HepG2 (cell line): Measurements from ENCODE around the gene DPP3. TPM values are rescaled to one million over a fixed set of nuclear protein-coding genes. Genes with fewer than 3 reads are reported as not detected.

Source experiments
- ATM ChIP-seq: fragments of 450-650 bp; IDR thresholded peaks from 2 replicates; pipeline ENCODE4 v1.7.1; 2017; ENCODE audit warnings: mild to moderate bottlenecking, borderline replicate concordance
- CENPT ChIP-seq: sonication (generic); formaldehyde crosslinking; IDR thresholded peaks from 2 replicates; pipeline ENCODE4 v1.8.0; 2022; ENCODE audit warnings: low read depth, mild to moderate bottlenecking, moderate library complexity, missing genetic modification reagents
- GLI4 ChIP-seq: sonication (generic); formaldehyde crosslinking; IDR thresholded peaks from 2 replicates; pipeline ENCODE4 v1.5.1; 2020; ENCODE audit warnings: missing genetic modification reagents, mild to moderate bottlenecking, moderate library complexity, borderline replicate concordance
- HBP1 ChIP-seq: IDR thresholded peaks from 2 replicates; pipeline ENCODE4 v1.6.1; 2016; ENCODE audit warnings: low read depth, control low read depth
- MAZ ChIP-seq, 2 experiments: sonication (generic) in 1 of 2; formaldehyde crosslinking in 1 of 2; IDR thresholded peaks; 2 replicates each; pipeline versions ENCODE4 v1.5.0 to v1.6.1; 2012 to 2020; ENCODE audit warnings: low read depth in 2 of 2, mild to moderate bottlenecking in 2 of 2, borderline replicate concordance in 1 of 2, improper control_type of control experiment in 1 of 2, low read length in 1 of 2, missing genetic modification reagents in 1 of 2, moderate library complexity in 1 of 2
- NCOA5 ChIP-seq: sonication (generic); formaldehyde crosslinking; IDR thresholded peaks from 2 replicates; pipeline ENCODE4 v1.4.0; 2020; ENCODE audit warnings: missing genetic modification reagents
- NR2F2 ChIP-seq: IDR thresholded peaks from 2 replicates; pipeline ENCODE4 v1.6.1; 2012; ENCODE audit warnings: low read depth, inconsistent platforms, borderline replicate concordance
- PHF5A ChIP-seq: IDR thresholded peaks from one replicate; pipeline ENCODE4 v1.6.1; 2018; ENCODE audit warnings: low read depth, missing genetic modification reagents; ENCODE audit not compliant: unreplicated experiment
- SNAPC5 ChIP-seq: sonication (generic); formaldehyde crosslinking; IDR thresholded peaks from 2 replicates; pipeline ENCODE4 v1.8.1; 2023; ENCODE audit warnings: mild to moderate bottlenecking, missing genetic modification reagents, borderline replicate concordance
- STAT6 ChIP-seq: sonication (generic); formaldehyde crosslinking; IDR thresholded peaks from 2 replicates; pipeline ENCODE4 v1.4.0; 2020; ENCODE audit warnings: missing genetic modification reagents, mild to moderate bottlenecking, borderline replicate concordance
- TGIF2 ChIP-seq: IDR thresholded peaks from 2 replicates; pipeline ENCODE4 v1.6.1; 2016; ENCODE audit warnings: control low read depth, missing compliant biosample characterization
- ZBTB10 ChIP-seq: sonication (generic); formaldehyde crosslinking; IDR thresholded peaks from 2 replicates; pipeline ENCODE4 v1.4.0; 2020; ENCODE audit warnings: missing genetic modification reagents, borderline replicate concordance
- ZFX ChIP-seq: sonication (generic); formaldehyde crosslinking; IDR thresholded peaks from 2 replicates; pipeline ENCODE4 v1.4.0; 2020; ENCODE audit warnings: mild to moderate bottlenecking, low read depth, missing genetic modification reagents, moderate library complexity
- ZNF432 ChIP-seq: sonication (generic); formaldehyde crosslinking; IDR thresholded peaks from 2 replicates; pipeline ENCODE4 v1.5.0; 2020; ENCODE audit warnings: missing genetic modification reagents, mild to moderate bottlenecking, borderline replicate concordance
- ZSCAN22 ChIP-seq: sonication (generic); formaldehyde crosslinking; IDR thresholded peaks from 2 replicates; pipeline ENCODE4 v1.4.0; 2020; ENCODE audit warnings: mild to moderate bottlenecking, missing genetic modification reagents
- ZSCAN30 ChIP-seq: sonication (generic); formaldehyde crosslinking; IDR thresholded peaks from 2 replicates; pipeline ENCODE4 v1.5.0; 2020; ENCODE audit warnings: mild to moderate bottlenecking, missing genetic modification reagents
- polyA plus RNA-seq, 8 experiments: library from polyadenylated mRNA; depleted of rRNA in 3 of 8; stranded (reverse) in 7 of 8; unstranded in 1 of 8; fragments of >200 nt; fragmentation: Illumina TruSeq in 4 of 8; extraction: Trizol in 4 of 8; gene quantifications; 2 replicates each; pipeline versions ENCODE4 v1.2.1 to v1.2.3, GENCODE V29; 2011 to 2016; ENCODE audit warnings: low read depth in 4 of 8, missing spikeins in 1 of 8, mixed read lengths in 1 of 8; ENCODE audit not compliant: insufficient read depth in 1 of 8
- total RNA-seq, 5 experiments: library from RNA; depleted of rRNA; stranded (reverse); fragments of >200 nt; fragmentation: Illumina TruSeq; extraction: Trizol; gene quantifications; 2 replicates each; pipeline ENCODE4 v1.2.3, GENCODE V29; 2016; ENCODE audit warnings: low read depth in 1 of 5
- TF ChIP-seq, protein P1 (sequence below): sonication (generic); formaldehyde crosslinking; IDR thresholded peaks from 2 replicates; pipeline ENCODE4 v1.4.0; 2020; ENCODE audit warnings: mild to moderate bottlenecking, missing genetic modification reagents
- TF ChIP-seq, protein P2 (sequence below): sonication (generic); formaldehyde crosslinking; IDR thresholded peaks from 2 replicates; pipeline ENCODE4 v1.5.0; 2020; ENCODE audit warnings: missing genetic modification reagents, mild to moderate bottlenecking, borderline replicate concordance

Gene DPP3
- total and polyA plus RNA-seq, 2 of the 13 experiments (the other 11 are each of a cell fraction or from before 2014, with no cell fraction given): 38.4 to 59.8 TPM

- no peak for TF ChIP-seq ZBTB10
- TF ChIP-seq, protein P1, sequence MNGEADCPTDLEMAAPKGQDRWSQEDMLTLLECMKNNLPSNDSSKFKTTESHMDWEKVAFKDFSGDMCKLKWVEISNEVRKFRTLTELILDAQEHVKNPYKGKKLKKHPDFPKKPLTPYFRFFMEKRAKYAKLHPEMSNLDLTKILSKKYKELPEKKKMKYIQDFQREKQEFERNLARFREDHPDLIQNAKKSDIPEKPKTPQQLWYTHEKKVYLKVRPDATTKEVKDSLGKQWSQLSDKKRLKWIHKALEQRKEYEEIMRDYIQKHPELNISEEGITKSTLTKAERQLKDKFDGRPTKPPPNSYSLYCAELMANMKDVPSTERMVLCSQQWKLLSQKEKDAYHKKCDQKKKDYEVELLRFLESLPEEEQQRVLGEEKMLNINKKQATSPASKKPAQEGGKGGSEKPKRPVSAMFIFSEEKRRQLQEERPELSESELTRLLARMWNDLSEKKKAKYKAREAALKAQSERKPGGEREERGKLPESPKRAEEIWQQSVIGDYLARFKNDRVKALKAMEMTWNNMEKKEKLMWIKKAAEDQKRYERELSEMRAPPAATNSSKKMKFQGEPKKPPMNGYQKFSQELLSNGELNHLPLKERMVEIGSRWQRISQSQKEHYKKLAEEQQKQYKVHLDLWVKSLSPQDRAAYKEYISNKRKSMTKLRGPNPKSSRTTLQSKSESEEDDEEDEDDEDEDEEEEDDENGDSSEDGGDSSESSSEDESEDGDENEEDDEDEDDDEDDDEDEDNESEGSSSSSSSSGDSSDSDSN (CRISPR knock-in tag): peak; percentile 68; the same call in 1 of the 2 replicates
- no peak for TF ChIP-seq ZSCAN22 (CRISPR knock-in tag)
- no peak for TF ChIP-seq GLI4 (CRISPR knock-in tag)
- TF ChIP-seq HBP1 (CRISPR knock-in tag): peak; percentile 63
- no peak for TF ChIP-seq STAT6
- TF ChIP-seq NCOA5: no peak
- TF ChIP-seq TGIF2 (CRISPR knock-in tag): peak; percentile 56; the same call in 1 of the 2 replicates
- TF ChIP-seq ZFX (CRISPR knock-in tag): peak; percentile 94
- no peak for TF ChIP-seq CENPT (CRISPR knock-in tag)
- TF ChIP-seq, protein P2, sequence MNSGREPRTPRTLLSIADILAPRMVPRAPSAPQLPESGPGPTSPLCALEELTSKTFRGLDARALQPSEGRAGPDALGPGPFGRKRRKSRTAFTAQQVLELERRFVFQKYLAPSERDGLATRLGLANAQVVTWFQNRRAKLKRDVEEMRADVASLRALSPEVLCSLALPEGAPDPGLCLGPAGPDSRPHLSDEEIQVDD (CRISPR knock-in tag): no peak
- TF ChIP-seq ATM: no peak
- no peak; the same call in 1 of the 2 replicates for TF ChIP-seq NR2F2
- TF ChIP-seq MAZ (IDR thresholded peaks at IDR 0.05; ENCODE audit: borderline replicate concordance, low read depth, low read length): 0 out of 2 replicates have a peak, but pooled peaks have one; percentile 54
- peak; percentile 85 for TF ChIP-seq MAZ (CRISPR knock-in tag; IDR thresholded peaks at IDR 0.05; ENCODE audit: low read depth)
- peak; percentile 89 for TF ChIP-seq PHF5A (CRISPR knock-in tag)
- TF ChIP-seq SNAPC5 (CRISPR knock-in tag): no peak
- no peak for TF ChIP-seq ZSCAN30 (CRISPR knock-in tag)
- no peak for TF ChIP-seq ZNF432 (CRISPR knock-in tag)
Observed at GRCh38 chr11:66510271-66510989, 30.2 kb downstream of the DPP3 start, which contains the start of gene BBS1 (continued).
